B cell (primary cell): ENCODE measurements around the gene MAP3K19. TPM values are rescaled to one million over a fixed set of nuclear protein-coding genes. Genes with fewer than 3 reads are reported as not detected.

Experiments used
- ATAC-seq: fragments of 200-7000 bp; cut with Tn5 transposase; one replicate; pipeline ENCODE4 v1.10.0; 2021; ENCODE audit warnings: low read depth, mild to moderate bottlenecking, moderate number of reproducible peaks, moderate library complexity
- CTCF ChIA-PET: fragments of 350-600 bp; sonication (Branson Sonifier 250); formaldehyde crosslinking; loops from one replicate; lab custom pipeline; 2021; ENCODE audit warnings: antibody characterized with exemption, inconsistent platforms; lab: Charles Lee
- POLR2A ChIA-PET: fragments of 350-600 bp; sonication (Branson Sonifier 250); formaldehyde crosslinking; loops from one replicate; lab custom pipeline; 2021; ENCODE audit warnings: antibody characterized with exemption; lab: Charles Lee
- DNase-seq: peaks from one replicate; pipeline ENCODE4 v3.0.0; 2013
- H2AFZ ChIP-seq: 2 replicates; pipeline ENCODE4 v1.6.1; 2012; ENCODE audit warnings: mild to moderate bottlenecking, low read depth, low read length; ENCODE audit not compliant: insufficient read depth, poor library complexity, severe bottlenecking
- H3K27ac ChIP-seq, 2 donors: 1 replicate in 1 of 2; 2 replicates in 1 of 2; pipeline ENCODE4 v1.5.1; 2012 to 2013; ENCODE audit warnings: low read length in 2 of 2, mild to moderate bottlenecking in 2 of 2, moderate library complexity in 1 of 2
- H3K27me3 ChIP-seq, 4 experiments: fragments of 200-600 bp in 1 of 4; sonication (generic) in 1 of 4; replicated peaks in 1 of 4; 1 replicate in 2 of 4; 2 replicates in 2 of 4; pipeline versions ENCODE4 v1.6.1 to v1.7.0; 2013 to 2016; ENCODE audit warnings: low read length in 3 of 4, mild to moderate bottlenecking in 2 of 4, mixed read lengths in 1 of 4, moderate library complexity in 1 of 4; ENCODE audit not compliant: insufficient read depth in 4 of 4, control insufficient read depth in 3 of 4; ENCODE audit errors: control extremely low read depth in 1 of 4
- H3K36me3 ChIP-seq, 2 experiments: replicated peaks in 1 of 2; 1 replicate in 1 of 2; 2 replicates in 1 of 2; pipeline versions ENCODE4 v1.6.1 to v1.7.1; 2013; ENCODE audit warnings: low read length in 1 of 2; ENCODE audit not compliant: insufficient read depth in 2 of 2, control insufficient read depth in 1 of 2; ENCODE audit errors: control extremely low read depth in 1 of 2, extremely low read depth in 1 of 2
- H3K4me1 ChIP-seq, 2 donors: fragments of 200-600 bp in 1 of 2; sonication (generic) in 1 of 2; 1 replicate in 1 of 2; 2 replicates in 1 of 2; pipeline versions ENCODE4 v1.5.1 to v1.6.1; 2013 to 2017; ENCODE audit warnings: low read length in 2 of 2; ENCODE audit not compliant: control insufficient read depth in 2 of 2, insufficient read depth in 2 of 2
- H3K4me2 ChIP-seq: replicated peaks from 2 replicates; pipeline ENCODE3; 2012; ENCODE audit warnings: mild to moderate bottlenecking, low read depth, low read length; ENCODE audit not compliant: poor library complexity, severe bottlenecking
- H3K4me3 ChIP-seq, 5 experiments: fragments of 200-600 bp in 1 of 5; sonication (generic) in 1 of 5; 1 replicate in 3 of 5; 2 replicates in 2 of 5; pipeline versions ENCODE4 v1.5.1 to v1.7.0; 2011 to 2016; ENCODE audit warnings: low read length in 4 of 5, mild to moderate bottlenecking in 4 of 5, low read depth in 2 of 5, control low read depth in 1 of 5, moderate library complexity in 1 of 5; ENCODE audit not compliant: insufficient read depth in 1 of 5; ENCODE audit errors: control extremely low read depth in 1 of 5, extremely low read depth in 1 of 5
- H3K79me2 ChIP-seq: fragments of 200-600 bp; sonication (generic); one replicate; pipeline ENCODE4 v1.6.0; 2016; ENCODE audit warnings: low read length; ENCODE audit not compliant: control insufficient read depth, insufficient read depth
- H3K9ac ChIP-seq: fragments of 200-600 bp; sonication (generic); 2 replicates; pipeline ENCODE4 v1.6.1; 2017; ENCODE audit warnings: mild to moderate bottlenecking, low read length, moderate library complexity
- H3K9me3 ChIP-seq, 3 donors: one replicate each; pipeline versions ENCODE4 v1.6.1 to v1.7.1; 2013; ENCODE audit warnings: low read length in 2 of 3; ENCODE audit not compliant: control insufficient read depth in 2 of 3, insufficient read depth in 1 of 3; ENCODE audit errors: control extremely low read depth in 1 of 3
- H4K20me1 ChIP-seq: 2 replicates; pipeline ENCODE4 v1.6.0; 2012; ENCODE audit warnings: mild to moderate bottlenecking, low read length; ENCODE audit not compliant: insufficient read depth, control insufficient read depth, poor library complexity, severe bottlenecking
- H3K27ac Mint-ChIP-seq: one replicate; pipeline ENCODE4 v1.8.0; 2021; ENCODE audit warnings: mixed read lengths
- H3K27me3 Mint-ChIP-seq: one replicate; pipeline ENCODE4 v1.8.0; 2021; ENCODE audit warnings: mixed read lengths
- H3K4me1 Mint-ChIP-seq: one replicate; pipeline ENCODE4 v1.8.0; 2021; ENCODE audit warnings: mixed read lengths
- H3K4me3 Mint-ChIP-seq: one replicate; pipeline ENCODE4 v1.8.0; 2021; ENCODE audit warnings: mixed read lengths
- H3K9me3 Mint-ChIP-seq: one replicate; pipeline ENCODE4 v1.8.0; 2022; ENCODE audit warnings: mixed read lengths; ENCODE audit not compliant: insufficient read depth
- EZH2 ChIP-seq: IDR thresholded peaks from 2 replicates; pipeline ENCODE4 v1.6.1; 2012; ENCODE audit warnings: borderline replicate concordance, low read depth, mild to moderate bottlenecking, moderate library complexity, low read length; ENCODE audit not compliant: insufficient read depth, poor library complexity, severe bottlenecking
- WGBS: methylation state at CpG from one replicate; pipeline ENCODE4 v1.1.5; 2013; ENCODE audit warnings: missing lambda C conversion rate; ENCODE audit not compliant: insufficient coverage; 5-methylcytosine and 5-hydroxymethylcytosine counted together
- intact Hi-C: fragments of 100-400 bp; cut with micrococcal nuclease; formaldehyde crosslinking; loops from one replicate; pipeline ENCODE4 v1.10.0; 2022
- polyA plus RNA-seq: library from polyadenylated mRNA; depleted of rRNA; stranded (reverse); fragments of >200 nt; gene quantifications from 2 replicates; pipeline ENCODE4 v1.2.3, GENCODE V29; 2012
- total RNA-seq, 2 donors: library from RNA; stranded (reverse); fragments of 120-200 nt in 1 of 2; gene quantifications; 1 replicate in 1 of 2; 2 replicates in 1 of 2; pipeline versions ENCODE4 v1.2.3 to v1.2.4, GENCODE V29; 2013 to 2022
- TF ChIP-seq, protein P1 (sequence below): fragments of 200-600 bp; IDR thresholded peaks from one replicate; pipeline ENCODE4 v1.8.0; 2022; ENCODE audit warnings: antibody characterized with exemption, mild to moderate bottlenecking

MAP3K19 gene
- total and polyA plus RNA-seq, 2 donors (not counting 1 experiment from before 2014, with no cell fraction given), result 0.46 TPM; not detected in 1

DNA sequence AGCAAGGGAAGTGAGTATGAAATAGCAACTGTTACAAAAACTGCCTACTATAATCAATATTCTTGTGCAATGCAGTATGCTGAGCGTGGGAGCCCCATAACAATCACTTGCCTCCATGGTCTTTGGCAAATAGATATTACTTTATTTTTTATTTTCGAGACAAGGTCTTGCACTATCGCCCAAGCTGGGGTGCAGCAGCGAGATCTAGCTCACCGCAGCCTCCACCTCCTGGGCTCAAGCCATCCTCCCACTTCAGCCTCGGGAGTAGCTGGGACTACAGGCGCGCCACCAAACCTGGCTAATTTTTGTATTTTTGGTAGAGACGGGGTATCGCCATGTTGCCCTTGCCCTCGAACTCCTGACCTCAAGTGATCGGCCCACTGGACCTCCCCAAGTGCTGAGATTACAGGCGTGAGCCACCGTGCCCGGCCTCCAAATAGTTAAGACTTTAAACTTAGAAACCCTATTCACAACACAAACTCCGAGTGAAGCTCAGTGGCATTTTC is 129.8 kb downstream of the MAP3K19 start:
- TF ChIP-seq, protein P1, sequence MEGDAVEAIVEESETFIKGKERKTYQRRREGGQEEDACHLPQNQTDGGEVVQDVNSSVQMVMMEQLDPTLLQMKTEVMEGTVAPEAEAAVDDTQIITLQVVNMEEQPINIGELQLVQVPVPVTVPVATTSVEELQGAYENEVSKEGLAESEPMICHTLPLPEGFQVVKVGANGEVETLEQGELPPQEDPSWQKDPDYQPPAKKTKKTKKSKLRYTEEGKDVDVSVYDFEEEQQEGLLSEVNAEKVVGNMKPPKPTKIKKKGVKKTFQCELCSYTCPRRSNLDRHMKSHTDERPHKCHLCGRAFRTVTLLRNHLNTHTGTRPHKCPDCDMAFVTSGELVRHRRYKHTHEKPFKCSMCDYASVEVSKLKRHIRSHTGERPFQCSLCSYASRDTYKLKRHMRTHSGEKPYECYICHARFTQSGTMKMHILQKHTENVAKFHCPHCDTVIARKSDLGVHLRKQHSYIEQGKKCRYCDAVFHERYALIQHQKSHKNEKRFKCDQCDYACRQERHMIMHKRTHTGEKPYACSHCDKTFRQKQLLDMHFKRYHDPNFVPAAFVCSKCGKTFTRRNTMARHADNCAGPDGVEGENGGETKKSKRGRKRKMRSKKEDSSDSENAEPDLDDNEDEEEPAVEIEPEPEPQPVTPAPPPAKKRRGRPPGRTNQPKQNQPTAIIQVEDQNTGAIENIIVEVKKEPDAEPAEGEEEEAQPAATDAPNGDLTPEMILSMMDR, result no peak
- no peak for TF ChIP-seq EZH2
- Histone ChIP-seq H3K4me1 (peaks cover 27 to 28% of the 10 kb centered on the region in 2 donors), H3K4me3 (peak overlapping the region; percentile 76 to 98 (median 93)), H3K9ac (peak overlapping the region; percentile 94), H4K20me1 (peaks cover 9% of the 10 kb centered on the region), H3K9me3 (peaks cover 0 to 4% (median 0%) of the 10 kb centered on the region in 3 donors), H3K79me2 (peaks cover 55% of the 10 kb centered on the region), H3K4me2 (peak overlapping the region; percentile 84), H2AFZ (peak overlapping the region; percentile 74), H3K27ac (peak overlapping the region; percentile 94 to 96), H3K36me3 (peaks cover 0 to 6% of the 10 kb centered on the region in 2 experiments), H3K27me3 (no peaks in the 10 kb centered on the region)
- intact Hi-C loops, result loop anchor here (5.0 kb wide), 2 partner anchors 640 to 800 kb away; no protein-coding TSS in a partner anchor
- Mint-ChIP-seq H3K4me1 (peaks cover 38% of the 10 kb centered on the region), H3K27me3 (no peaks in the 10 kb centered on the region), H3K9me3 (no peaks in the 10 kb centered on the region), H3K4me3 (peak overlapping the region; percentile 85), H3K27ac (peak overlapping the region; percentile 94)
- no peak for DNase-seq
- ChIA-PET POLR2A (interaction anchor here (0.7 to 1.6 kb wide), 4 partner anchors 198 to 838 kb away, joined by 3 to 8 read pairs (median 4); partner anchors contain the start of genes R3HDM1, TMEM163 and ZRANB3), CTCF (interaction anchor here (1.3 to 1.4 kb wide), 3 partner anchors 16 to 466 kb away, joined by 3 to 5 read pairs (median 4); no protein-coding TSS in a partner anchor)
- 29% methylated on average over 8 of the region's 16 CpGs for WGBS
- no peak for ATAC-seq

Other genes with a start within 250 kb of the MAP3K19 start
- gene ACMSD, start 208.8 kb downstream of the MAP3K19 start, total RNA-seq, result not detected in 2 replicates
- not detected in 2 replicates for gene ACMSD, start 208.8 kb downstream of the MAP3K19 start, polyA plus RNA-seq
- gene CCNT2, start 128.6 kb downstream of the MAP3K19 start, total RNA-seq, result 86.7 and 91.0 TPM in 2 replicates
- gene CCNT2, start 128.6 kb downstream of the MAP3K19 start, polyA plus RNA-seq, result 17.4 and 27.6 TPM in 2 replicates
- gene RAB3GAP1, start 4.8 kb upstream of the MAP3K19 start, total RNA-seq, result 61.5 and 62.2 TPM in 2 replicates
- gene RAB3GAP1, start 4.8 kb upstream of the MAP3K19 start, polyA plus RNA-seq, result 15.6 and 24.5 TPM in 2 replicates